NCI-H1417 (cell line): Measurements from ENCODE around the gene GPR3.

ENCODE experiments used
- DNase-seq, 3 experiments: peaks; one replicate each; lab custom pipeline; 2025; lab: John Stamatoyannopoulos, UW

The GPR3 gene

GRCh38 chr1:27392096-27392777 lies at the start of gene GPR3:
Gene GPR3, plus strand, starts transcription at chr1:27392622. Its CDS starts 1,177 bp downstream, at chr1:27393799.
- DNase-seq: peak; percentile 89 to 93 (median 92)

- peak; percentile 79 to 86 (median 83) for DNase-seq
These were observed 49.4 kb upstream of the GPR3 start for GRCh38 chr1:27342778-27343638.

GRCh38 chr1:27343639-27344025 lies 48.8 kb upstream of the GPR3 start:
- peak in 1 of 3 experiments; percentile 26 for DNase-seq

GRCh38 chr1:27345272-27345671 lies 47.1 kb upstream of the GPR3 start:
- DNase-seq: no peak

GRCh38 chr1:27346357-27346756 lies 46.1 kb upstream of the GPR3 start:
- no peak for DNase-seq

- no peak for DNase-seq
These were observed 45.3 kb upstream of the GPR3 start for GRCh38 chr1:27346991-27347624.

GRCh38 chr1:27348861-27349783 lies 43.3 kb upstream of the GPR3 start:
- peak; percentile 79 to 87 (median 83) for DNase-seq

GRCh38 chr1:27349784-27350662 lies 42.4 kb upstream of the GPR3 start:
- peak; percentile 77 to 83 (median 78) for DNase-seq

GRCh38 chr1:27350663-27351540 lies 41.5 kb upstream of the GPR3 start:
- no peak for DNase-seq

- no peak for DNase-seq
These were observed 40.8 kb upstream of the GPR3 start for GRCh38 chr1:27351541-27352107.

- DNase-seq: no peak
These were observed 39.3 kb upstream of the GPR3 start for GRCh38 chr1:27353166-27353565.

- no peak for DNase-seq
These were observed 38.8 kb upstream of the GPR3 start for GRCh38 chr1:27353629-27354028.

- DNase-seq: no peak
These were observed 36.7 kb upstream of the GPR3 start for GRCh38 chr1:27355683-27356082.

- DNase-seq: no peak
These were observed 36.2 kb upstream of the GPR3 start for GRCh38 chr1:27356277-27356618.

- DNase-seq: no peak
These were observed 35.7 kb upstream of the GPR3 start for GRCh38 chr1:27356619-27357280.

- DNase-seq: peak; percentile 29 to 56 (median 56)
These were observed 35.0 kb upstream of the GPR3 start for GRCh38 chr1:27357281-27358037.

- DNase-seq: no peak
These were observed 34.1 kb upstream of the GPR3 start for GRCh38 chr1:27358038-27358927.
